Aorta (tissue), 5 donors: ENCODE results near the gene TOX2. TPM values are rescaled to one million over a fixed set of nuclear protein-coding genes. Genes with fewer than 3 reads are reported as not detected.

Experiments
- ATAC-seq: fragments of 200-7000 bp; cut with Tn5 transposase; one replicate; pipeline ENCODE4 v1.9.1; 2022; ENCODE audit warnings: moderate library complexity; ENCODE audit not compliant: low FRiP score
- DNase-seq, 2 donors: peaks; one replicate each; pipeline ENCODE4 v3.0.0-alpha.2; 2020
- H3K27ac ChIP-seq, 2 donors: one replicate each; pipeline ENCODE4 v1.5.1; 2013; ENCODE audit warnings: low read length in 2 of 2, mild to moderate bottlenecking in 2 of 2, moderate library complexity in 2 of 2, control low read depth in 1 of 2, inconsistent platforms in 1 of 2, low read depth in 1 of 2
- H3K27me3 ChIP-seq, 2 donors: one replicate each; pipeline ENCODE4 v1.6.1; 2013; ENCODE audit warnings: control low read depth in 1 of 2, low read length in 1 of 2, mild to moderate bottlenecking in 1 of 2, moderate library complexity in 1 of 2; ENCODE audit not compliant: insufficient read depth in 2 of 2, control insufficient read depth in 1 of 2
- H3K36me3 ChIP-seq, 2 donors: one replicate each; pipeline ENCODE4 v1.6.1; 2013; ENCODE audit warnings: control low read depth in 1 of 2, low read length in 1 of 2, mild to moderate bottlenecking in 1 of 2; ENCODE audit not compliant: insufficient read depth in 2 of 2, control insufficient read depth in 1 of 2
- H3K4me1 ChIP-seq, 2 donors: one replicate each; pipeline ENCODE4 v1.6.1; 2013; ENCODE audit warnings: low read length in 2 of 2, control low read depth in 1 of 2, mild to moderate bottlenecking in 1 of 2, moderate library complexity in 1 of 2; ENCODE audit not compliant: insufficient read depth in 2 of 2, control insufficient read depth in 1 of 2
- H3K4me3 ChIP-seq, 2 donors: one replicate each; pipeline ENCODE4 v1.5.1; 2013; ENCODE audit warnings: low read length in 2 of 2, control low read depth in 1 of 2, mild to moderate bottlenecking in 1 of 2
- H3K9me3 ChIP-seq: one replicate; pipeline ENCODE4 v1.6.1; 2013; ENCODE audit warnings: mild to moderate bottlenecking, low read length; ENCODE audit not compliant: control insufficient read depth
- WGBS, 2 donors: extraction: QIAGEN DNeasy Blood & Tissue Kit; methylation state at CpG; one replicate each; pipeline ENCODE4 v1.1.7; 2013; 5-methylcytosine and 5-hydroxymethylcytosine counted together
- intact Hi-C, 2 donors: fragments of 100-400 bp; cut with DNase I; formaldehyde crosslinking; loops; one replicate each; pipeline versions ENCODE4 v1.14.2 to v1.15.0; 2022
- polyA plus RNA-seq, 2 donors: library from polyadenylated mRNA; stranded (reverse); fragments of 200-250 nt; gene quantifications; one replicate each; pipeline ENCODE4 v1.2.3, GENCODE V29; 2013
- total RNA-seq, 2 donors: library from RNA; stranded (reverse); fragmentation: NEBNext Ultra II Directional; extraction: Animal tissue kit (Norgen Biotek cat#: 25700); gene quantifications; one replicate each; pipeline ENCODE4 v1.2.1, GENCODE V29; 2021
- donor health status: healthy with polysubstance abuse.
- donor health status: Bipolar disorder and iron deficiency.
- donor health status: DM: no; HTN: no; CAD: no.
- donor health status: DM: no; HTN: no; CAD: no.
- donor health status: DM: yes; HTN: yes; CAD: no.

TOX2 gene
- total and polyA plus RNA-seq, 4 donors, result 1.1 to 17.2 (median 9.4) TPM

DNA sequence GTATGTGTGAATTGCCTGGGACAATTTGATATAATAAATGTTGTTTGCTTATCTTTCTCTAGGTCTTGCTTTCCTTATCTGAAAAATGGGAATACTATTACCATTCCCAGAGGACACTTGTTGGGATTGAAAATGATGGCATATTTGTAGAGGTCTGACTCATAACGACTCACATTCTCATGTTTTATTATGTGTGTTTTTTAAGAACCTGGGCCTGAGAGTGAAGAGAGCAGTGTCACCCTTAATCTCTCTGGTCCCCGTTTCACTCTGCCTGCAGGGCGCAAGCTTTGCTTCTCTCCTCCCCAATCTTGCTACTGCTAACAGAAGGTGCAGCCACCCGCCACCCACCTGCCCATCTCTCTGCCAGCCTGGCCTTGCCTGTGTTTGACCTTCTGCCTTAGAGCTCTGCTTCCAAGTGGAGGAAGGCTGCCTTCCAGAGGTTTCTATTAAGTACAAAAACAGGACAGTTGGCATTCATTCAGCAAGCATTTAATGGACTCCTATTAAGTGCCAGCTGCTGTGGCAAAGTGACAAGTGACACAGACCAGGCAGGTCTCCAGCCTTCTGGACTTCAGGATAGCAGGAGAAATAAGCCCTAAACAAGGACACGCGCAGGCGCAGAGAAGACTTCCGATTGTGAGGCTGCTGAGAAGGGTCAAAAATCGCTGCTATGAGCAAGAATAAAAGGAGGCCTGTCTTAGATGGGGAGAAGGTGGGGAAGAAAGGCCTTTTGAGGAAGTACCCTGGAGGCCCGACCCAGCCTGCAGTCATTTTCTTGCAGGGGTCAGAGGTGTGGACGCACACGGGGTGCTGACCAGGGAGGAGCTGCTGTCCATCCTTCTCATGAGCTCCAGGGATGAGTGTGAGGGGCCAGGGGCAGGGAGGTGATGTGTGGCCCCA is 159.8 kb downstream of the TOX2 start:
- ATAC-seq, result no peak
- Histone ChIP-seq H3K27me3 (no peaks in the 10 kb centered on the region), H3K9me3 (no peaks in the 10 kb centered on the region), H3K4me3 (no peak overlapping the region), H3K4me1 (peaks cover 0 to 3% of the 10 kb centered on the region in 2 donors), H3K36me3 (no peaks in the 10 kb centered on the region), H3K27ac (peak overlapping the region in 1 of 2 donors; percentile 32)
- peak in 1 of 2 donors; percentile 71 for DNase-seq
- 23 to 38% methylated on average over 12 of the region's 12 CpGs for WGBS, 2 donors
- intact Hi-C loops, result no loop called here

DNA sequence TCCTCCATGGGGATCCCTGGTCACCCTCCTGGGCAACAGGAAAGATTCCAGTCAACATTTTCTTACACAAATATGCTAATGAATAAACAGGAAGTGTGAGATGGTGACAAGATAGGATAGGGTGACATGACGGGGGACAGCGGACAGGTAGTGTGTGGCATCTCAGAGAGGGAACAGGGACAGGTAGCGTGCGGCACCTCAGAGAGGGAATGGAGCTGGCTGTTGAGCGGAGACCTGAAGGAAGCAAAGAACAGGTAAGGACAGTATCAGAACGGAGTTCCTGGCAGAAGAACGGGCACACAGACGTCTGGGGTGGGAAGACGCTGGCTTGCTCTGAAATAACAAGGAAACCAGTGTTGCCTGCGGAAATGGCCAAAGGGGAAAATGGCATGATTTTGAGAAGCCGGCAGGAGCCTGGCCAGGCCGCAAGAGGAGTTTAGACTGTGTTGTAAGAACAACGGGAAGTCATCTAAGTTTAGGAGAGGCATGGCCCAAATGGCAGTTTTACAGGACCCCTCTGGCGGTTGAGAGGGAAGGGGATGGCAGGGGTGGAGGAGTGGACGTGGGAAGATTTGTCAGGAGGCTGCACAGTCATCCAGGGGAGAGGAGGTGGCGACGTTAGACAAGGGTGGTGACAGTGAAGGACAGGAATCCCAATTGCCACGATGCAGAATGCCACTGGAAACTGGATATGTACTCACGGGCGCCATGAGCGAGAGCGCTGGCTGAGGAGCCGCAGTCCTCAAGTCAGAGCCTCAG is 160.7 kb downstream of the TOX2 start:
- no peak for ATAC-seq
- Histone ChIP-seq H3K4me1 (peaks cover 0 to 3% of the 10 kb centered on the region in 2 donors), H3K4me3 (no peak overlapping the region), H3K27ac (no peak overlapping the region), H3K27me3 (no peaks in the 10 kb centered on the region), H3K36me3 (no peaks in the 10 kb centered on the region), H3K9me3 (no peaks in the 10 kb centered on the region)
- no peak for DNase-seq
- WGBS, 2 donors, result 93 to 94% methylated on average over 23 of the region's 23 CpGs
- intact Hi-C loops, result no loop called here

DNA sequence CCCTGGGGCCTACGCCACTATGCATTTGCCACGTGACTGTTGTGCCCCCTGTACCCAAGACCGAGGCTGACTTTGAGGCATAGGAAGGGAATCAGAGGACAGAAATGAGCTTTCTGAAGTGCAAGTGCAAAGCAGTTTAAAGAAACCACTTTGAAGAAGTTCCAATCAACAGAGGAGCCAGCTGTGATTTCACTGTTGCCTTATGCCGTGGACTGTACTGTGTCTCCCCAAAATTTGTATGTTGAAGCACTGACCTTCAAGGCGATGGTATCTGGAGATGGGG is 161.2 kb downstream of the TOX2 start:
- 95 to 97% methylated on average over 5 of the region's 5 CpGs for WGBS, 2 donors
- Histone ChIP-seq H3K27me3 (no peaks in the 10 kb centered on the region), H3K36me3 (no peaks in the 10 kb centered on the region), H3K4me1 (peaks cover 0 to 3% of the 10 kb centered on the region in 2 donors), H3K4me3 (no peak overlapping the region), H3K27ac (no peak overlapping the region), H3K9me3 (no peaks in the 10 kb centered on the region)
- ATAC-seq (no peak), DNase-seq (no peak)
- intact Hi-C loops, result no loop called here

DNA sequence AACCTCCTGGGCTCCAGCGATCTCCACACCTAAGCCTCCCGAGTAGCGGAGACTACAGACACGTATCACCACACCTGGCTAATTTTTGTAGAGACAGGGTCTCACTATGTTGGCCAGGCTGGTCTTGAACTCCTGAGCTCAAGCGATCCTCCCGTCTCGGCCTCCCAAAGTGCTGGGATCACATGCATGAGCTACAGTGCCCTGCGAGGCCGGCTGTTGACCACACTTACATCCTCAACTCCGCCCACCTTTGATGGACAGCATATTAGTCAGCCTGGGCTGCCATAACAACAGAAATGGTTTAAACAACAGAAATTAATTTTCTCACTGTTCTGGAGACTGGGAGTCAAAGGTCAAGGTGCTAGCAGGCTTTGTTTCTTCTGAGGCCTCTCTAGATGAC is 164.6 kb downstream of the TOX2 start:
- H3K27me3 ChIP-seq, result no peaks in the 10 kb centered on the region
- ATAC-seq, result no peak
- intact Hi-C loops, result no loop called here
- WGBS, 2 donors, result 94 to 99% methylated on average over 10 of the region's 10 CpGs
- H3K36me3 ChIP-seq, result no peaks in the 10 kb centered on the region
- no peaks in the 10 kb centered on the region for H3K4me1 ChIP-seq
- no peak overlapping the region for H3K4me3 ChIP-seq
- no peaks in the 10 kb centered on the region for H3K9me3 ChIP-seq
- DNase-seq, result no peak
- no peak overlapping the region for H3K27ac ChIP-seq

DNA sequence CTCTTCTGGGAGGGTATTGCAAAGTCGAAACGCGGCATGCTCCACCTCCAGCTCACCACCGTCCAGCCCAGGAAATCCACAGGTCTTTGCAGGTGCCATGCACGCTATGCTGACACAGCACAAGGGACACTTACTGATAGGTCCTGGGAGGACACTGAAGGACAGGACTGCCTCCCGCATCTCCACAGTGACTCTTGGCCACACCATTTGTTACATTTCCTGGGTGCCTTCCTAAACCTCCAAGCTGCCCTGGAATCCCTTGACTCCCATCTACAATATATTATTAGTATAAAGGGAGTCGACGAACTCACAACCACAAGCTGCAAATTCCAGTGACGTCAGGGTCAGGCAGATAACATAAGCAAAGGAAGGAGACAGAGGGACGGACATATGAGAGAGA is 165.4 kb downstream of the TOX2 start:
- no peak for DNase-seq

DNA sequence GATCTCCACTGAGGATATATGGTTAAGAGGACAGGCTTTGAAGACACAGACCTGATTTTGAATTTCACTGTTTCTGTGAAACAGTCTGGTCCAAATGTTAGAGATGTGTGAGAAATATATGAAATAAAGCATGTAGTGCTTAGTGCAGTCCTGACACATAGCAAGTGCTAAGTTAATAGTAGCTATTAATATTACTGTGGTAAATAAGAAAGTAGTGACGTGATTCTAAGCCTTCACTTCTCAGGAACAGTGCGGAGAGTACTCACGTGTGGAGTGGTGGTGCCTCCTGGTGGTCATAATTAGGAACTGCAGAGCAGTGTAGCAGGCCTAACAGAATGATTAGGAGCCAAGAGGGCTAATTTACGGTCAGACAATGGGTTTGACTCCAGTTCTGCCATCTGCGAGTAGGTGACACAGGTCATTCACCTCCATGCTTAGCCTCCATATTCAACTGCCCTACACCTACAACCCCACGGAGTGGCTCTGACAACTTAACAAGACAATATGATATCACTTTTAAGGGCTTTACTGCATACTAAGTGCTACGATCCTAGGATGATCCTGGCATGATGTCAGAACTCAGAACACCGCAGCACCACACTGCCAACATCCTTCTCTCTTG is 166.1 kb downstream of the TOX2 start:
- DNase-seq, result peak in 1 of 2 donors; percentile 70
- no peaks in the 10 kb centered on the region for H3K9me3 ChIP-seq
- no peak overlapping the region for H3K27ac ChIP-seq
- no peaks in the 10 kb centered on the region for H3K4me1 ChIP-seq
- H3K27me3 ChIP-seq, result no peaks in the 10 kb centered on the region
- peak; percentile 91 for ATAC-seq
- H3K36me3 ChIP-seq, result no peaks in the 10 kb centered on the region
- intact Hi-C loops, result loop anchor here (1.0 to 10.0 kb wide), 7 partner anchors 163 to 543 kb away; no protein-coding TSS in a partner anchor
- WGBS, 2 donors, result 10 to 11% methylated on average over 8 of the region's 8 CpGs
- H3K4me3 ChIP-seq, result no peak overlapping the region

More for the DNA sequence above, 165.4 kb downstream of the TOX2 start:
- no peak overlapping the region for H3K27ac ChIP-seq
- WGBS, 2 donors, result 60 to 67% methylated on average over 10 of the region's 10 CpGs
- no peaks in the 10 kb centered on the region for H3K36me3 ChIP-seq
- no peaks in the 10 kb centered on the region for H3K27me3 ChIP-seq
- H3K9me3 ChIP-seq, result no peaks in the 10 kb centered on the region
- H3K4me1 ChIP-seq, result no peaks in the 10 kb centered on the region
- intact Hi-C loops, result loop anchor here (1.0 to 10.0 kb wide), 7 partner anchors 163 to 543 kb away; no protein-coding TSS in a partner anchor
- no peak overlapping the region for H3K4me3 ChIP-seq
- no peak for ATAC-seq

DNA sequence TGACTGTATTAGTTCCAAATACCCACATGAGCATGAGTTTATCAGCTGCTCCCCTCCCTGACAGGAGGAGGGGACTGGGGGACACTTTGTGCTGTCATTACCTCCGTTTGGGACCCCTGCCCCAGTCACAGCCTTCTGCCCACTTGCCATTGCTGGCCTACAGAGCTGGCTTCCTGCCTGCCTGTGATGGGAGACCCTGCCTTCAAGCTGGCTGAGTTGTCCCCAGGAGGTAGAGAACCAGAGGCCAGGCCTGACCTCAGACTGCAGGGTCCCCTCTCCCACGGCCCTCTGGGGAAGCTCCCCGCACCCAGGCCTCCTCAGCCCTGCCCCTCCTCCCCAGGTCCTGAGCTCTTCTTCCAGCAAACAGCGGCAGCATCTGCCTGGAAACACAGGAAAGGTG is 166.8 kb downstream of the TOX2 start:
- Histone ChIP-seq H3K27ac (no peak overlapping the region), H3K36me3 (no peaks in the 10 kb centered on the region), H3K4me1 (no peaks in the 10 kb centered on the region), H3K27me3 (no peaks in the 10 kb centered on the region), H3K4me3 (no peak overlapping the region), H3K9me3 (no peaks in the 10 kb centered on the region)
- 60 to 65% methylated on average over 4 of the region's 4 CpGs for WGBS, 2 donors
- DNase-seq (no peak), ATAC-seq (no peak)
- intact Hi-C loops, result loop anchor here (2.0 to 10.0 kb wide), 6 partner anchors 164 to 544 kb away; no protein-coding TSS in a partner anchor

DNA sequence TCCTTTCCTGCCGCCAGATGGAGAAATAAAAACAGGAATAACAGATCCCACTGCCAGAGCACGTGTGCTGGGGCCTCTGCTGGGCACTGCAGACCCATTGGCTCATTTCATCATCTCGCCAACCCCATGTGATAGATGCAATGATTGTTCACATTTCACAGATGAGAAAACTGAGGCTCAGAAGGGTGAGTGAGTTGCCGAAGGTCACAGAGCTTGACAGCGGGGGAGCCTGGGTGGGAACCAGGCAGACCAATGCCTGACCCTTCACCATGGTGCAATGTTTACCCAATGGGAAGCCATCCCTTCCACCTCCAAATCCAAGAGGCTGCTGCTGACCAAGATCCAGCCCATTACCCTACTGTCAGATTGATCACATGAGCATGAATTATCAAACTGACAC is 167.2 kb downstream of the TOX2 start:
- no peak overlapping the region for H3K4me3 ChIP-seq
- no peaks in the 10 kb centered on the region for H3K9me3 ChIP-seq
- H3K4me1 ChIP-seq, result no peaks in the 10 kb centered on the region
- ATAC-seq (no peak), DNase-seq (no peak)
- 81% methylated on average over 5 of the region's 5 CpGs for WGBS, 2 donors
- no peak overlapping the region for H3K27ac ChIP-seq
- H3K27me3 ChIP-seq, result no peaks in the 10 kb centered on the region
- H3K36me3 ChIP-seq, result no peaks in the 10 kb centered on the region
- intact Hi-C loops, result loop anchor here (2.0 to 10.0 kb wide), 6 partner anchors 165 to 545 kb away; no protein-coding TSS in a partner anchor
